GM12865 (cell line): ENCODE measurements around the gene TCF7L1.

Experiments used
- DNase-seq: peaks from one replicate; pipeline ENCODE4 v3.0.0; 2010; ENCODE audit warnings: low read depth
- H3K4me3 ChIP-seq: 2 replicates; pipeline ENCODE4 v1.5.1; 2011; ENCODE audit warnings: mild to moderate bottlenecking, low read depth, low read length, control low read depth
- TF ChIP-seq, protein P1 (sequence below): IDR thresholded peaks from 2 replicates; pipeline ENCODE4 v1.5.1; 2011; ENCODE audit warnings: low read length, control low read depth, low read depth, inconsistent platforms; ENCODE audit not compliant: insufficient read depth; ENCODE audit errors: missing control alignments

Gene TCF7L1

DNA sequence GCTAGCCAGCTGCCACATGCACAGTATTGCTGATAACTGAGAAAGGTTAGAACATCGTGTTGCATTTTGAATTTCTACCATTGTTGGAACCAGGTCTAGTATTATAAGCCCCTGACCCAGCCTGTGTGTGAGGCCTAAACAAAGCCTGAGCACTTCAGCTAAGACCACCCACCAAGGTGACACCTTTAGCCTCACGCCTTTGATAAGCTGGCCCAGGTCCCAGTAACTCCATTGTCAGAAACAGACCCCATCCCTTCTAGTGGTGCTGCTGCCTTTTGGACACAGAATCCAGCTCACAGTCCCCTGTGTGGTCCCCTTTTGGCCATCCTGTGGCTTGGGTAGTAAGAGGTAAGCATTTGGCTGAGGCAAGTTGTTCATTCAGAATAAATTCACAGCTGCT lies 223.0 kb downstream of the TCF7L1 start:
- DNase-seq: no peak
- H3K4me3 ChIP-seq: no peak overlapping the region

DNA sequence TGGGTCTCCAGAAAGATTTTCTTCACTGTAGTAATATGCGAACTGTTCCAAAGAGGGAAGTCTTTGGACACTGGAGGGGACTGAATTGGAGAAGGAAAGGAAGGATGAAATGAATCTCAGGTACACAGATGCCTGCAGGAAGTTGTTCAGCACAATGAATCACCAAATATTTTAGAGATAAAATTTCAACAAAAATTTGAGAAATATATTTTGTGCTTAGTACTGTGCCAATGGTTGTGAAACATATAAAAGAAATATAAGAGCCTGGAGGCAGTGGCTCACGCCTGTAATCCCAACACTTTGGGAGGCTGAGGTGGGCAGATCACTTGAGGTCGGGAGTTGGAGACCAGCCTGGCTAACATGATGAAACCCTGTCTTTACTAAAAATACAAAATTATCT lies 224.5 kb downstream of the TCF7L1 start:
- H3K4me3 ChIP-seq: no peak overlapping the region
- no peak for DNase-seq
- TF ChIP-seq, protein P1, sequence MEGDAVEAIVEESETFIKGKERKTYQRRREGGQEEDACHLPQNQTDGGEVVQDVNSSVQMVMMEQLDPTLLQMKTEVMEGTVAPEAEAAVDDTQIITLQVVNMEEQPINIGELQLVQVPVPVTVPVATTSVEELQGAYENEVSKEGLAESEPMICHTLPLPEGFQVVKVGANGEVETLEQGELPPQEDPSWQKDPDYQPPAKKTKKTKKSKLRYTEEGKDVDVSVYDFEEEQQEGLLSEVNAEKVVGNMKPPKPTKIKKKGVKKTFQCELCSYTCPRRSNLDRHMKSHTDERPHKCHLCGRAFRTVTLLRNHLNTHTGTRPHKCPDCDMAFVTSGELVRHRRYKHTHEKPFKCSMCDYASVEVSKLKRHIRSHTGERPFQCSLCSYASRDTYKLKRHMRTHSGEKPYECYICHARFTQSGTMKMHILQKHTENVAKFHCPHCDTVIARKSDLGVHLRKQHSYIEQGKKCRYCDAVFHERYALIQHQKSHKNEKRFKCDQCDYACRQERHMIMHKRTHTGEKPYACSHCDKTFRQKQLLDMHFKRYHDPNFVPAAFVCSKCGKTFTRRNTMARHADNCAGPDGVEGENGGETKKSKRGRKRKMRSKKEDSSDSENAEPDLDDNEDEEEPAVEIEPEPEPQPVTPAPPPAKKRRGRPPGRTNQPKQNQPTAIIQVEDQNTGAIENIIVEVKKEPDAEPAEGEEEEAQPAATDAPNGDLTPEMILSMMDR: no peak

More for the DNA sequence above, 223.0 kb downstream of the TCF7L1 start:
- TF ChIP-seq, protein P1: no peak
